ENCODE measurements around the gene GABRG3. TPM values are rescaled to one million over a fixed set of nuclear protein-coding genes. Genes with fewer than 3 reads are reported as not detected.

The GABRG3 gene
- total and polyA plus RNA-seq, 10 of the 15 experiments (the other 5 are each of a cell fraction or from before 2014, with no cell fraction given), result 0.15 TPM; not detected in 9

- no peak for TF ChIP-seq MLLT1 (IDR thresholded peaks at IDR 0.05)
- no peak for TF ChIP-seq CHD4 (IDR thresholded peaks at IDR 0.05)
These were observed 372.0 kb downstream of the GABRG3 start (continued) for GRCh38 chr15:27342991-27343390.

GRCh38 chr15:27352136-27352535, 381.2 kb downstream of the GABRG3 start:
- Histone ChIP-seq H2AFZ (ENCODE audit: control insufficient read depth, low read depth, low read length) (no peak overlapping the region), H3K9me3 (replicated peaks; ENCODE audit: control insufficient read depth, insufficient read depth, low read length) (no peaks in the 10 kb centered on the region; the same call in 1 of the 3 replicates), H3K4me1 (ENCODE audit: control insufficient read depth, insufficient read depth, low read length) (no peaks in the 10 kb centered on the region), H3K79me2 (ENCODE audit: control insufficient read depth, insufficient read depth, low read length) (no peaks in the 10 kb centered on the region), H3K27ac (ENCODE audit: control insufficient read depth, insufficient read depth) (no peak overlapping the region), H3K9ac (ENCODE audit: control insufficient read depth, insufficient read depth, low read length) (no peak overlapping the region), H3K36me3 (ENCODE audit: control insufficient read depth in 2 of 2, insufficient read depth in 2 of 2, low read length in 1 of 2) (no peaks in the 10 kb centered on the region), H4K20me1 (ENCODE audit: control insufficient read depth, insufficient read depth) (no peaks in the 10 kb centered on the region), H3K4me3 (no peak overlapping the region), H3K4me2 (ENCODE audit: control insufficient read depth, insufficient read depth) (no peak overlapping the region), H3K27me3 (replicated peaks in 1 of 2; ENCODE audit: control insufficient read depth in 2 of 2, insufficient read depth in 2 of 2, low read length in 1 of 2) (no peaks in the 10 kb centered on the region)
- TF ChIP-seq BMI1 (IDR thresholded peaks at IDR 0.05; ENCODE audit: borderline replicate concordance) (no peak), NFYB (IDR thresholded peaks at IDR 0.05; ENCODE audit: insufficient read depth, low read depth, low read length) (no peak), GABPA (IDR thresholded peaks at IDR 0.05; ENCODE audit: low read depth) (no peak), ZNF217 (IDR thresholded peaks at IDR 0.05) (no peak), PRDM15 (CRISPR knock-in tag; IDR thresholded peaks at IDR 0.05) (no peak), ELK1 (IDR thresholded peaks at IDR 0.05; ENCODE audit: low read depth, low read length) (no peak), MTA2 (IDR thresholded peaks at IDR 0.05; ENCODE audit: low read depth) (no peak)
- BruUV-seq (replicated peaks), result no TSS peak
- ChIA-PET POLR2A (no interaction called here), CTCF (no interaction called here), SMC1A (ENCODE audit: uncharacterized antibody, unreplicated experiment) (no interaction called here), RAD21 (ENCODE audit: unreplicated experiment) (no interaction called here)
- intact Hi-C loops (cut with micrococcal nuclease; ENCODE audit: unreplicated experiment), result no loop called here
- 88% methylated on average over 12 of the region's 12 CpGs for WGBS (ENCODE audit: insufficient coverage, insufficient replicate concordance, low lambda C conversion rate, missing lambda C conversion rate)
- no peak for DNase-seq (ENCODE audit: low read depth, low spot score)
- no peak for FAIRE-seq
- no peak for ATAC-seq
- in situ Hi-C loops (cut with MboI), result no loop called here
